Measurements from ENCODE around the gene PPP1R1C.

DNA sequence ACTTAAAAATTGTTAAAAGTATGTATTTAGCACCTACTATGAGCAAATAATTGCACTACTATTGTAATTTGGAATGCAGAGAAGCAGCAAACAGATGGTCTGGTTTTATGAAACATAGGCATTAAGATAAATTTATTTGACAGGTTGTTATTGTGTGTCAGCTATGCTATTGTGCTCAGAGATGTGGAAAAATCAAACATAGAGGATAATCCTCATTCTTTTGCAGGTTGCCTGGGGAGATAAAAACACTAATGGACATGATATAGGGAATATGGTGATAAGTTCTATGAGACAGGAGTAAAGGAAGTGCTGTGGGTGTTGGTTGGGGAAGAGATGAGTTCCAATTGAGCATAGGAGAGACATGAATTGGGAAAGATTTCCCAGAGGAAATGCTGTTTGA lies 71.3 kb downstream of the PPP1R1C start:
- no peak for TF ChIP-seq POLR2A (IDR thresholded peaks at IDR 0.05)
- TF ChIP-seq, protein P1, sequence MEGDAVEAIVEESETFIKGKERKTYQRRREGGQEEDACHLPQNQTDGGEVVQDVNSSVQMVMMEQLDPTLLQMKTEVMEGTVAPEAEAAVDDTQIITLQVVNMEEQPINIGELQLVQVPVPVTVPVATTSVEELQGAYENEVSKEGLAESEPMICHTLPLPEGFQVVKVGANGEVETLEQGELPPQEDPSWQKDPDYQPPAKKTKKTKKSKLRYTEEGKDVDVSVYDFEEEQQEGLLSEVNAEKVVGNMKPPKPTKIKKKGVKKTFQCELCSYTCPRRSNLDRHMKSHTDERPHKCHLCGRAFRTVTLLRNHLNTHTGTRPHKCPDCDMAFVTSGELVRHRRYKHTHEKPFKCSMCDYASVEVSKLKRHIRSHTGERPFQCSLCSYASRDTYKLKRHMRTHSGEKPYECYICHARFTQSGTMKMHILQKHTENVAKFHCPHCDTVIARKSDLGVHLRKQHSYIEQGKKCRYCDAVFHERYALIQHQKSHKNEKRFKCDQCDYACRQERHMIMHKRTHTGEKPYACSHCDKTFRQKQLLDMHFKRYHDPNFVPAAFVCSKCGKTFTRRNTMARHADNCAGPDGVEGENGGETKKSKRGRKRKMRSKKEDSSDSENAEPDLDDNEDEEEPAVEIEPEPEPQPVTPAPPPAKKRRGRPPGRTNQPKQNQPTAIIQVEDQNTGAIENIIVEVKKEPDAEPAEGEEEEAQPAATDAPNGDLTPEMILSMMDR (IDR thresholded peaks at IDR 0.05 in 4 of 5, conservative IDR thresholded peaks at IDR 0.05 in 1 of 5): no peak
